Chondrocyte (in vitro differentiated cells): ENCODE measurements around the gene DACT3. TPM values are rescaled to one million over a fixed set of nuclear protein-coding genes. Genes with fewer than 3 reads are reported as not detected.
A peak's percentile ranks its signal among the peaks of the same experiment; 100 is the strongest.

ENCODE experiments used
- DNase-seq: peaks from one replicate; pipeline ENCODE4 v3.0.0; 2021; ENCODE audit warnings: mixed read lengths, low spot score
- H3K27ac Mint-ChIP-seq: one replicate; pipeline ENCODE4 v1.8.0; 2021; ENCODE audit warnings: mild to moderate bottlenecking, moderate library complexity, mixed read lengths; ENCODE audit not compliant: unreplicated experiment
- H3K27me3 Mint-ChIP-seq: 2 replicates; pipeline ENCODE4 v1.8.0; 2021; ENCODE audit warnings: low read depth, mixed read lengths
- H3K36me3 Mint-ChIP-seq: 2 replicates; pipeline ENCODE4 v1.8.0; 2021; ENCODE audit warnings: low read depth, mixed read lengths
- H3K4me1 Mint-ChIP-seq: 2 replicates; pipeline ENCODE4 v1.8.0; 2021; ENCODE audit warnings: low read depth, mild to moderate bottlenecking, mixed read lengths
- H3K4me3 Mint-ChIP-seq: one replicate; pipeline ENCODE4 v1.8.0; 2021; ENCODE audit warnings: mild to moderate bottlenecking, moderate library complexity, mixed read lengths; ENCODE audit not compliant: unreplicated experiment
- H3K9me3 Mint-ChIP-seq: 2 replicates; pipeline ENCODE4 v1.8.0; 2021; ENCODE audit warnings: low read depth, mixed read lengths
- CTCF ChIP-seq: fragments of 200-600 bp; sonication (generic); IDR thresholded peaks from 2 replicates; pipeline ENCODE4 v1.5.0; 2021; ENCODE audit warnings: antibody characterized with exemption, mild to moderate bottlenecking, moderate library complexity
- total RNA-seq: library from RNA; stranded (reverse); gene quantifications from 3 replicates; pipeline ENCODE4 v1.2.1, GENCODE V29; 2021

Gene DACT3
- total RNA-seq, 1 donor from 2014 or later: 18.5 TPM

- H3K36me3 Mint-ChIP-seq: no peaks in the 10 kb centered on the region
- H3K9me3 Mint-ChIP-seq: no peaks in the 10 kb centered on the region
- no peak for TF ChIP-seq CTCF
- H3K4me3 Mint-ChIP-seq: no peak within 1 kb of the TSS
- H3K27me3 Mint-ChIP-seq: peaks cover 2% of the 10 kb centered on the region
- peaks cover 16% of the 10 kb centered on the region for H3K4me1 Mint-ChIP-seq
- H3K27ac Mint-ChIP-seq: peak within 1 kb of the TSS; percentile 50
- no peak for DNase-seq
Observed at GRCh38 chr19:46635920-46636761, 24.8 kb downstream of the DACT3 start, which contains the start of gene GNG8. GNG8 (minus strand) TSS chr19:46636202; CDS start chr19:46634682, 1,520 bp downstream.

- DNase-seq: no peak
- peak overlapping the region; percentile 43 for H3K4me3 Mint-ChIP-seq
Observed at GRCh38 chr19:46634656-46635218, 26.2 kb downstream of the DACT3 start.

GRCh38 chr19:46634045-46634655 lies 26.8 kb downstream of the DACT3 start:
- H3K27me3 Mint-ChIP-seq: peaks cover 2% of the 10 kb centered on the region
- peak overlapping the region; percentile 53 for H3K4me3 Mint-ChIP-seq
- no peaks in the 10 kb centered on the region for H3K36me3 Mint-ChIP-seq
- no peak for TF ChIP-seq CTCF
- H3K27ac Mint-ChIP-seq: no peak overlapping the region
- peaks cover 19% of the 10 kb centered on the region for H3K4me1 Mint-ChIP-seq
- DNase-seq: no peak
- no peaks in the 10 kb centered on the region for H3K9me3 Mint-ChIP-seq

More at GRCh38 chr19:46634656-46635218, 26.2 kb downstream of the DACT3 start:
- Mint-ChIP-seq H3K36me3 (no peaks in the 10 kb centered on the region), H3K4me1 (peaks cover 19% of the 10 kb centered on the region), H3K27ac (no peak overlapping the region), H3K9me3 (no peaks in the 10 kb centered on the region), H3K27me3 (peaks cover 2% of the 10 kb centered on the region)
- TF ChIP-seq CTCF: no peak

GRCh38 chr19:46633130-46633529 lies 27.9 kb downstream of the DACT3 start:
- no peak overlapping the region for H3K27ac Mint-ChIP-seq
- TF ChIP-seq CTCF: no peak
- no peak overlapping the region for H3K4me3 Mint-ChIP-seq
- peaks cover 2% of the 10 kb centered on the region for H3K27me3 Mint-ChIP-seq
- DNase-seq: no peak
- no peaks in the 10 kb centered on the region for H3K36me3 Mint-ChIP-seq
- H3K9me3 Mint-ChIP-seq: no peaks in the 10 kb centered on the region
- H3K4me1 Mint-ChIP-seq: peaks cover 19% of the 10 kb centered on the region

GRCh38 chr19:46631481-46631880 lies 29.5 kb downstream of the DACT3 start:
- no peak for TF ChIP-seq CTCF
- H3K4me3 Mint-ChIP-seq: no peak overlapping the region
- no peak overlapping the region for H3K27ac Mint-ChIP-seq
- H3K27me3 Mint-ChIP-seq: peaks cover 2% of the 10 kb centered on the region
- DNase-seq: no peak
- H3K9me3 Mint-ChIP-seq: no peaks in the 10 kb centered on the region
- H3K4me1 Mint-ChIP-seq: peaks cover 19% of the 10 kb centered on the region
- H3K36me3 Mint-ChIP-seq: no peaks in the 10 kb centered on the region
